HG03135 (cell line): Measurements from ENCODE around the gene MAPK8IP2.
A peak's percentile ranks its signal among the peaks of the same experiment; 100 is the strongest.
"Not testable (repeated sequence)": the region's sequence is repeated elsewhere in the genome, so short reads cannot be mapped to it uniquely, and the experiment has no call there.

Source experiments
- ATAC-seq: cut with Tn5 transposase; IDR thresholded peaks from one replicate; pipeline ENCODE4 v1.9.1; 2021; ENCODE audit warnings: mild to moderate bottlenecking, moderate library complexity; ENCODE audit not compliant: unreplicated experiment

MAPK8IP2 gene

DNA sequence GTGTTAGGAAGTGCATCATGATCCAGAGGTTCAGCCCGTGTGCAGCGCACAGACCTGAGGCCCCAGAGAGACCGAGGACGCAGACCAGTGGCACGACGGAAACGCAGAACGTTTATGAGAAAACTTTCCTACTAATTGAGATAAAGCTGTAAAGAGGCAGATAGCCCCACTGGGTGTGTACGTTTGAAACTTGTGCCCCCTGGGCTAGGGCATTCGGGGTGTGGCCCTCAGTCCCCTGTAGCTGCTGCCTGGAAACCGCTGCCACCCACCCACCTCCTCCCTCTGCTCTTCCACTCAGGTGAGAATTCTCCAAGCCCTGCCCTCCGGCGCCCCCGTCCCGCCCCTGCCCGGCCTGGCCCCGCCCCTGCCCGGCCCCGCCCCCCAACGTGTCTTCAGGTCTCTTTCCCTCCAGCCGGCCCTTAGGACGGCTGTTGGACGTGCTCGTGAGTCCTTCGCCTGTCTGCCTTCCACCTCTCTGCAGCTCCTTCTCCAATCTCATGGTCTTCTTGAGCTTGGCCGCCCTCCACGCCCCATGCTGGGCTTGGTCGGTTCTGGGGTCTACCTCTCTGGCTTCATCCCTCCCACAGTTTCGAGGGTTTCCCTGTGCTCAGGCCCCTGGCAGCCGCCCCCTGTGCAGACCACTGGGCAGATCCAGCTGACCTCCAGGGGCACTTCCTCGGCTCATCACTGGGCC is 12.1 kb downstream of the MAPK8IP2 start:
- ATAC-seq: no peak

DNA sequence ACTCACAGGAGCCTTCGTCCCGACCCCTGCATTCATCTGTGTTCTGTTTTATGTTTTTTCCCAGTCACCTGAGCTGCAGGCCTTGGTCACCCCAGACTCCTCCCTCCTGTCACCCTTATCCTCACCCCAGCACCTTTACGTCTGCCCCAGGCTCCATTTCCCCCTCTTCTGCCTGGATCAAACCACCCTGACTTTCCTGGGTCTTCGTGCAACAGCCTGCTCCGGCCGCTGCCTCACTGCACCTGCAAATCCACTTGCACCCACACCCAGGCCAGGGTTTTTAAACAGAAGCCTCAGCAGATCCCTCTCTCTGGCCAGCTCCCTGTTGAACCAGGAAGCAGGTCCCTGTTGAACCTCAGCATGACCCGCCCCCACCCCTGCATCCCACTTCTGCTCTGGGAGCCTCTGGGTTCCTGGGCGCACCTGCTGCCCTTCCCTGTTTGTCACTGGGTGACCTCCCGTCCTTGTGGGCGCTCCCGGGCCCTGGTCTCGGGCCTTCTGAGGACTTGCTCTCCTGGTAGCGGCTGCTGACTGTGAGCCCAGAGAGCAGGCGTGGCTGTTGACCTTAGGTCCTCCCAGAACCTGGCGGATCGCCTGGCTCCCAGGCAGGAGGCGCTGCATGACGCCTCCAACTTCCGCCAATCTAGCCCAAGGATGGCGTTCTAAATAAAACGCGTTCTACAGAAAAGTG is 12.8 kb downstream of the MAPK8IP2 start:
- ATAC-seq: no peak

DNA sequence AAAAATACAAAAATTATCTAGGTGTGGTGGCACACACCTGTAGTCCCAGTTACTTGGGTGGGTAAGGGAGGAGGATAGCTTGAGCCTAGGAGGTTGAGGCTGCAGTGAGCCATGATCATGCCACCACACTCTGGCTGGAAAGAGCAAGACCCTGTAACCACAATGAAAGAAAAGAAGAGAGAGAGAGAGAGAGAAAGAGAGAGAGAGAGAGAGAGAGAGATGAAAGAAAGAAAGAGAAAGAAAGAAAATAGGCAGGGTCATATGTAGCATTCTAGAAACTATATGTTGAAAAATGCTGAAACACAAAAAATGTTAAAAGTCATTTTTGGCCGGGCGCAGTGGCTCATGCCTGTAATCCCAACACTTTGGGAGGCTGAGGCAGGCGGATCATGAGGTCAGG is 13.7 kb downstream of the MAPK8IP2 start:
- ATAC-seq: not testable (repeated sequence)

DNA sequence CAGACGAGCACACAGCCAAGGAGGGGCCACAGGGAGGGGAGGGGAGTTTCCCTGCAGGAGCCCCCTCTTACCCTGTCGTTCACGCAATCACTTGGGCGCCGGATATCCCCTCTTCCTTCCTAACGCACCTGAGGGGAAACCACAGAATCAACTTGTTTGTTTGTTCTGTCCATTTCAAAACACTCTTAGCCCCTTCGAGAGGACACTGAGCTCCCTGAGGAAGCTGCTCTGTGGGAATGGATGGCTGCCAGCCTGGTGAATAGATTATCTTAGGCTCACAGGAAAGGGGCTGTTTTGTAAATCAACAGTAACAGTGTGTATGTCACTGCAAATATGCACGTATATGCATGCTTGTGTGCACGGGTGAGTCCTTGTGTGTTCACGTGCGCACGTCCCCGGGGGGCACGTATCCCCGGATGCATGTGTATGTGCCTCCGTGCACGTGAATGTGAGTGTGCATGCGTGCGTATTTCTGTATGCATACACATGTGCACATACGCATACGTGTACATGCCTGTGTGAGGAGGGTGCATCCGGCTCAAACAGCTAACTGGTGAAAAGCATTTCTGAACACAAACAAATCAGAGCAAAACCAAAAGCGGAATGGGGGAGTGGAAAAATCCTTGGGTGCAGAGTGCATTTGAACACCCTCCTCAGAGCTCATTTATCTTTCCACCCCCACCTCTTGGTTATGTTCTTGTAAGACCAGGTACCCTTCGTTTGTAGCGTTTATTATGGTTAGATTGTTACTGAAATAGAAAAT is 20.2 kb downstream of the MAPK8IP2 start:
- peak; percentile 53 for ATAC-seq

DNA sequence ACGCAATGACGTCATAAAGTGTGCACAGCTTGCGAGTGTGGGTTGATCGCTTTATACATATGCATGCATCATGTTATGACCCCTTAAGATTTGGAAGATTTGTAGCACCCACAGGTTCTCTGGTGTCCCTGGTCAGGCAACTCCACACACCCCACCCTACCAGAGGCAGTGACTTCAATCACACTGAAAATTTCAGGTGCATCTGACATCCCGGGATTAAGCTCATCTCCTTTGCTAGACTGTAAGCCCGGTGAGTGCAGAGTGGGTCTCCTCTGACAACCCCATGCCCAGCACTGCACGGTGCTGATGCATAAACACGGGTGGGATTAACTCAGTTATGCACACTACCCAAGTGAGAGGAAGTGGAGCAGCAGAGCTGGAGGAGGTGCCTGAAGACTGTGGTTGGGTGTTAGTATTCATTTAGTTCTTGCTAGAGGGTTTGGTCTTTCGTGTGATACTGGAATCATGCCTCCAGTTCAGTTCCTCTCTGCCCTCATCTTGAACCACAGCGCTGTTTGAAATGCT is 20.8 kb downstream of the MAPK8IP2 start:
- peak; percentile 40 for ATAC-seq

DNA sequence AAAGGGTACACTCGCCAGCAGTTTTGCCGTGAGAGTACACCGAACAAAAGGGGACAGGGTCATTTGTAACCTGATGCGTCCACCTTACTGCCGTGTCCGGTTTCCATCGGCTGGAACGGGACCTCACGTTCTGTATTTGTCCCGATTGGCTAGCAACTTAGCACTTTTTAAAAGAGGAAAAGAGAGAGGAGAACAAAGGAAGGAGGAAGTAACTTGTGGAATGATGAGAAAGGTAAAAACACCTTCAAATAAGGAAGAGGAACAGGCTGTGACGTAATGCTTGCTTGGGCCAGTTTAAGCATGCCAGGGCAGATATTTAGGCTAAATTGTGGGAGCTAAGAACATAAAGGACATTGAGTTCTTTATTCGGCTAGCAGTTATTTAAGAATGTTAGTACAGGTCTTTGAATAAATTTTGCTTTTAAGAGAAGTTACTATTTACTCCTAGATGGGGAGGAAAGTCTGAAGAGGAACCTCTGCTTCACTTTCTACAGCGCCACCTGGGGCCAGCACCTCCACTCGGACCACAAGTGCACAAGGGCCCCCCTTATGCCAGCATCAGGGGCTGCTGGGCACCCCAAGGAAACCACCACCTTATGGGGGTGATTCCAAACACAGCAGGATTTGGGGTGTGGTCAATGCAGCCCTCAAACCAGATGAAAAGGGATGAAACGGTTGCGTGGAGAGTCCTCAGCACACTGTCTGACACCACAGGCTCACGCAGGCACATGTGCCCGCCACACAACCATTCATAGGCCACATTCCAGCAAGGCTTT is 21.5 kb downstream of the MAPK8IP2 start:
- ATAC-seq: no peak

DNA sequence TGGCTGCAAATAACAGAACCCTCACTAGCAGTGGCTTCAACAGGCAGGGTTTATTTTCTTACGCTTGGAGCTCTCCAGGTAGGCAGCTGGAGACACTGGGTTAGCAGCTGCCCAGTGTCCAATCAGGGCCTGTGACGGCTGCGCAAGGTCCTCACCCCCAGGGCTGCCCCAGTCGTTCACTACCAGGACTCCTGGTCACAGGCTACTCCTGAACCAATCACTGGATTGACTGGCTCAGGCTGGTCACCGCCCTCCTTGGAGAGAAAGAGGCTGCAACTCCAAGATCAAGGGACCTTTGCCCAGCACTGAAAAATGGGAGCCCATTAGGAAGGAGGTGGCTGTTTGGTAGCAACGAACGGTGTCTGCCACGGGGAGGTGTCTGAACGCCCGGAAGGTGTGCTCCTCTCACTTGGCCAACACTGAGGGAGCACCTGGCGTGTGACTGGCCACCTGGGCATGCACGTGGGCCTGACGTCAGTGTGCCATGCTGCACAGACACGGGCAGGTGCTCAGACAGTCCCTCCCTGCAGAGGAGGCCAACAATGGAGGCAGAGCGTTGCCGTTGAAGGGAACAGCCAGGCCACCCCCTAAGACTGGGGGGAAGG is 22.2 kb downstream of the MAPK8IP2 start:
- ATAC-seq: no peak

DNA sequence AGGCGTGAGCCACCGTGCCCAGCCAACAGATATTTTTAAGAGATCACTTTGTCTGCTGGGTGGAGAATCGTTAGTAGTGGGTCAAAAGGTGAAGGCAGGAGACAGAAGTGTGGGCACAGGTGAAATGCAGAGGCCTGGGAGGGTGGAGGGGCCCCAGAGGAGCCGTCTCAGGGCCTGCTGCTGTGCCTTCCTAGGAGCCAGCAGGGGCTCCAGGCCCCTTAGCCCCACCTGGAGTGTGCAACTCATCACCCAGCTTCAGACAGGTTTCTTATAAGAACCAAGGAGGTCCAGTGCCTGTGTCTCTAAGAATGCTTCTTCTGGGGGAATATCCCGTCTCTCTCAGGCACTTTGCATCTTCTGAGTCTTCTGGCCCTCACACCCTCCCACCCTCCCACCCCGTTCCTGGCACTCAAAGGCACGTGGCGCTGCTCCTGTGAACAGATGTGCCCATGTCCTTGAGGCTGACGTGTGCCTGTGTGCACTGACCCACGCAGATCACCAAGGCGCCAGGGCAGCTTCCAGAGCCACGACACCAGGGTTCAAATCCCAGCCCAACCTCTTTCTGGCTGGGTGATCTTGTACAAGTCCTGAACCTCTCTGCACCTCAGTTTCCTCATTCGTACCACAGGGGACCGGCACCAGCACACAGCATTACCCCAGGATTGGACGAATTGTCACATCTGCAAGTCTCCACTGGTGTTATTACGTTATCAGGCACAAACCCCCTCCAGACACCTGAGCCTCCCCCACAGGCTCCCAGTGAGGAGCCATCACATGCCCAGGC is 23.9 kb downstream of the MAPK8IP2 start:
- no peak for ATAC-seq

DNA sequence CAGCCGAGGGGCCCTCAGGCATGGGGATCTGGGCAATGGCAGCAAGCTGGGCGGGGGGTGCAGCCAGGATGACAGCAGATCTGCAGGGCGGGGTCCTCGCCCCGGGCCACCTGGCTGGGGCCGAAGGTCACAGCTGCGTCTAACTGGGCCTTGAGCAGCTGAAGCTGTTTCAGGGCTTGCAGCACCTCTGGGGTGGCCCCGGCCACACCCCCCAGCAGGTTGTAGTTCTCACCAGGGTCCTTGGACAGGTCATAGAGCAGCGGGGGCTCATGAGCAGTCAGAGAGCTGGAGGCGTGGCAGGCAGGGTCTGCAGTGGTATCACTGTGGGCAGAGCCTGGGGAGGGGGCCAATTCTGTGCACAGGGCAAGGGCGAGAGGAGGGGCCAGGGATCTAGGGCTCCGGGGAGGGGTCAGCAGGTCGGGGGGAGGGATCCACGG is 24.6 kb downstream of the MAPK8IP2 start:
- no peak for ATAC-seq

DNA sequence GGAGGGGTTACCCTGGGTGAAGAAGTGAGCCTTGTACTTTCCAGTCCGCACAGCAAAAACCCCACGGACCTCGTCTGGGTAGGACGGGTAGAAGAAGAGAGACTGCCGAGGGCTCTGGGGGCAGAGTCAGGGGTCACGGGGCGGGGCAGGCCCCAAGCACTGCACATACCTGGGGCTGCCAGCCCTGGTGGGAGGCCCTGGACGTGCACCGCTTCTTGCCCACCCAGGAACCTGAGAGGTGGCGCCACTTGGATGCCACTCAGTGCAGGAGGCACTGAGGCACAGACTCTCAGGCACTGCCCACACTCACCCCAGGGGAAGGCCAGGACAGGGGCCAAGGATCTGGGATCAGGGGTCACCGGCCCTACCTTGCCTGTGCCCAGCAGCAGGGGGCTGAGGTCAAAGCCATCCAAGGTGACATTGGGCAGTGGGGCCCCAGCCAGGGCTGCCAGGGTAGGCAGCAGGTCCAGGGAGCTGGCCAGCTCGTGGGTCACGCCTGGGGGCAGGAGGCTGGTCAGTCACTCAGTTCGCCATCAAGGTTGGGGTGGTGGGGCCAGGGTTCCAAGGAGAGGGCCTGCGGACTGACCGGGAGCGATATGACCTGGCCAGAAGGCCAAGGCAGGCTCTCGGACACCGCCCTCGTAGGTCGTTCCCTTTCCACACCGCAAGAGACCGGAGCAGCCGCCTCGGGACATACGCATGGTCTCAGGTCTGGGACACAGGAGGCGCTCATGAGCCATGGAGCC is 25.1 kb downstream of the MAPK8IP2 start:
- ATAC-seq: no peak

DNA sequence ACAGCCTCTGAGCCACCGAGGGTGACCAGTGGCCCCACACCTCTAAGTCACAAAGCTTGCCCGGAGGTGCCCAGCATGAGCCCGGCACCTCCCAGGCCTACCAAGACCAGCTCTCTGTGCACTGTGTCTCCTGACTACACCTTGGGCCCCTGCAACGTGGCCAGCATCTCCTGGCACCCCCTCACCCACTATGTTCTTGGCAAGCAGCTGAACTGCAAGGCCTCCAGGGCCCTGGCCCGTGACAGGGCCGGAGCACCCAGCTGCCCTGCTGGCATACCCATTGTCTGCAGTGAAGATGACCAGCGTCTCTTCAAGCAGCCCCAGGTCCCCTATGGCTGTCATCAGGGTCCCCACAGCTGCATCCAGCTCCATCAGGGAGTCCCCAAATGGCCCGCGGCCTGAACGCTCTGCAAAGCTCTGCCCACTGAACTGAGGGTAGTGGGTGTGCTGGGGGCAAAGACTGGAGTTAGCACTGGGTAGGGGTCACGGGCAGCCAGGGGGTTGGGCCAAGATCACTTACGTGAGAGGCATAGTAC is 25.8 kb downstream of the MAPK8IP2 start:
- no peak for ATAC-seq

DNA sequence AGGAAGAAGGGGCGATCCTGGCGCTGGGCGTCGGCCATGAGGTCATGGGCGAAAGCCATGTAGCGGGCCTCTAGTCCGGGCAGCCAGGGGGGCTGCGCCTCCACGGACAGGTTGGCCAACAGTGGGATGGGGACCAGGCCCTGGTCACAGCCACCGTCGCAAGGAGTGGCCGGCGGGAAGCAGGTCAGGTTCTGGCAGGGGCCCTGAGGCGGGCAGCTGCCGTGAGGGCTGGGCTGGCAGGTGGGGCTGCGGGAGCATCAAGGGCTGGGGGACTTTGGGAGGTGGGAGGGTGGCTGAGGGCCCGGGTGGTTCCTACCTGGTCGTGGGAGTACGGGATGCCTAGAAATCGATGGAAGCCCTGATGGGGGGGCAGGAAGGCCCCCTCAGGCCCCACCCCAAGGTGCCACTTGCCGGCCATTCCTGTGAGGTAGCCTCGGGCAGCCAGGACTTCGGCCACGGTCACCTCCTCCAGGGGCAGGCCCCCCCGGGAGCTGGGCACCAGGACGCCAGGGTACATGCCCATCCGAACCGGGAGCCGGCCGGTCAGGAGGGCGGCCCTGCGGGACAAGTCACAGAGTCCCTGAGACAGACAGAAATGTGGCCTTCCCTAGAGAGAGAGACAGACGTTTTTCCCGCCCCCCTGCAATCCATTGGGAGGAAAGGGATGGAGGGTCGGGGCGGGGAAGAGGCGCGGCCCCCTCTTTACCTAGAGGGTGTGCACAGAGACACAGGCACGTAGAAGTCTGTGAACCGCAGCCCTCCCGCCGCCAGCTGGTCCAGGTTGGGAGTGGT is 26.5 kb downstream of the MAPK8IP2 start:
- ATAC-seq: no peak

DNA sequence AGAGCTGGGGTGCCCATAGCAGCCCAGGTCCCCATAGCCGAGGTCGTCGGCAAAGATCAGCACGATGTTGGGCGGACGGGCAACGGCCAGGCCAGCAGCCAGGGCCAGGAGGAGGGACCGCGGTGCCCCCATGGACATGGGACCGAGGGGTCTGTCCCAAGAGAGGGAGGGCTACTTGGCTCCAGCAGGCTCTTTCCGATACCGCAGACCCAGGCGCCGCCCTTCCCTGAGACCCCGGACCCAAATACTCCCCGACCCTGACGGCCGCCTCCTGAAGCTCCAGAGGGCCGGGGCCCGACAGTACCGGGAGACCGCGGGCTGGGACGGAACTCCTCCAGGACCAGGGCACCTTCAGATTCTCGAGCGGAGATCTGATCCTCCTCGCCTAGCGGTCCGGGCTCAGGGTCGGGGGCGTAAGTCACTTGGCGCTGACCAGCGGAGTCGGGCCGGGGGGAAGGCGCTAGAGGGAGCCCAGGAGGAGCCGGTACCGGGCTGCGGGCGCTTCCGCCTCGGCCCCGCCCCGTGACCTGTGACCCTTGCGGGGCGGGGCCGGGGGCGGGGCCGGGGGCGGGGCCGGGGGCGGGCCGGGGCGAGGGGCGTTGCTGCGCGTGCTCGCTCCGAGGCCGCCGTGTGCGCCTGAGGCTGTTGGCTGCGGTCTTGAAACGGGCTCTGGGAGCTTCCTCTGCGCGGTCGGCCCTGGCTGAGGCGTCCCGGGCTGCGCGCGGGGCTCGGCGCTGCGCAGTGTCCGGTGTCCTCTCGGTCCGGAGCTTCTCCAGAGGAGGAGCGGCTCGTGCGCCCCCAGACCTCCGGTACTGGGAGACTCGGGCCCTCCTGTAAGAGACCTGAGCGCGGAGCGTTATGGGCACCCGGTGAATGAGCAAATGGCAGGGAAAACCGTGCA is 27.3 kb downstream of the MAPK8IP2 start, which contains the start of gene ARSA:
ARSA (minus strand) TSS at position 511 of the 901 bp plus-strand sequence; CDS start at position 138, 373 bp downstream.
- peak; percentile 62 for ATAC-seq

DNA sequence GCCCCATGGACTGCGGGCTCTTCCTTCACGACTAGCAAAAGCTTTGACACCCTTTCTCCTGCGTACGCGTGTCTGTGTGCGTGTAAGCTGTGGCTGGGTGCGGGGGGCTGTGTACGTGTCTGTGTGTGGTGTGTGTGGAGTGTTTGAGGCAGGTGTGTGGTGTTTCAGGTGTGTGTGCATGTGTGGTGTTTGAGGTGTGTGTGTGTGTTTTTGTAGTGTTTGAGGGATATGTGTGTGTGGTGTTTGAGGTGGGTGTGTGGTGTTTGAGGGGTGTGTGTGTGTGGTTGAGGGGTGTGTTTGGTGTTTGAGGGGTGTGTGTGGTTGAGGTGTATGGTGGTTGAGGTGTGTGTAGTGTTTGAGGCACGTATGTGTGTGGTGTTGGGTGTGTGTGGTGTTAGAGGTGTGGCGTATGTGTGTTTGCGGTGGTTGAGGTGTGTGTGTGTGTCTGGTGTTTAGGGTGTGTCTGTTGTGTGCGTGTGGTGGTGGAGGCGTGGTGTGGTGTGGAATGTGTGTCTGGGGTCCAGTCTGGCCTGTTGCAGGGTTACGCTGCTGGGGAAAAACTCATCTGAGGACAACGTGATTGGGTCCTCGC is 28.0 kb downstream of the MAPK8IP2 start:
- no peak for ATAC-seq

DNA sequence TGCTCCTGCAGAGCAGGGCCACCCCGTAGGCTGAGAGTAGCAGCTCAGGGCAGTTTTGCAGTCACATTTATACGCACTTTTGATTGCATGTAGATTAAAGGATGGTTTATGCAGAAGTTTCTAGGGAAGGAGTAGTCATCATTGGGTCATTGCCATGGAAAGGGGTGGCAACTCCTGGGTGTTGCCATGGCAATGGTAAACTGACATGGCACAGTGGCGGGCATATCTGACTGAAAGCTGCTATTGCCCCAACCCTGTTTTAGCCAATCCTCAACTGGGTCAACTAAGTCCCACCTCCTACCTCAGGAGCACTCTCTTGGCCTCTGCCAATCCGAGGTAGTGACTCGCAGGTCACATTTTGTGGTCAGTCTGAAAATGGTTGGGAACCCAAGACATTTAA is 29.8 kb downstream of the MAPK8IP2 start:
- no peak for ATAC-seq

DNA sequence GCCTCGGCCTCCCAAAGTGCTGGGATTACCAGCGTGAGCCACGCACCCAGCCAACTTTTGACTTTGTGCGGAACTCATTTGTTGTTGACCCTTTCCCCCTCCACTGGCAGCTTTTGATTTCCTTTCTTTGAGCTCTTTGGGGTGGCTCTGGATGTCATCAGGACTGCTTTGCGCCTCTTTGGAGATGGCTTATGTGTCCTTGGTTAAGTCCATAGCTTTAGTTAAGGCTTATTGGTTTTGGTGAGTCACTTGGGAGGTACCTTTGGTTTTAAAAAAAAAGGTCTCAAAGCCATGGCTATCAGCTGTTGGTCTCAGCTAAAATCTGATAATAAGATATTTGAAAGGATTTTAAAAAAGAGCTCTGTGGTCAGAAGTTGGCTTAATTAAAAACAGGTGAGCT is 32.5 kb downstream of the MAPK8IP2 start:
- ATAC-seq: no peak
